NT2/D1 (cell line): ENCODE measurements around the gene COL2A1.

Experiments
- YY1 ChIP-seq: IDR thresholded peaks from 2 replicates; pipeline ENCODE4 v1.6.1; 2011; ENCODE audit not compliant: insufficient read length, insufficient read depth
- ZNF274 ChIP-seq: IDR thresholded peaks from 2 replicates; pipeline ENCODE4 v1.6.1; 2011; ENCODE audit warnings: mild to moderate bottlenecking, low read depth, low read length

GRCh38 chr12:48021485-48022179 is 17.4 kb upstream of the COL2A1 start:
- TF ChIP-seq YY1 (peak; percentile 68), ZNF274 (no peak)
